HL-60 (cell line): ENCODE data around the gene ACAD9.

Experiments
- DNase-seq, 2 experiments: peaks; one replicate each; pipeline ENCODE4 v3.0.0-alpha.2; 2010 to 2020; ENCODE audit warnings: low read depth in 1 of 2, low spot score in 1 of 2
- H3K27ac ChIP-seq: fragments of 250-450 bp; sonication (Bioruptor Pico); replicated peaks from 2 replicates; pipeline ENCODE4 v1.5.1; 2020; ENCODE audit warnings: mild to moderate bottlenecking, moderate library complexity
- H3K27me3 ChIP-seq: fragments of 250-450 bp; sonication (Bioruptor Pico); 2 replicates; pipeline ENCODE4 v1.5.1; 2021; ENCODE audit warnings: mild to moderate bottlenecking, moderate library complexity; ENCODE audit not compliant: insufficient read depth, poor library complexity, severe bottlenecking
- H3K4me3 ChIP-seq: replicated peaks from 2 replicates; pipeline ENCODE4 v1.5.1; 2011; ENCODE audit warnings: mild to moderate bottlenecking, control low read depth, low read length; ENCODE audit not compliant: insufficient read depth
- CTCF ChIP-seq: IDR thresholded peaks from one replicate; pipeline ENCODE4 v1.5.1; 2011; ENCODE audit warnings: low read length, control low read depth, inconsistent platforms; ENCODE audit not compliant: insufficient read depth
- GABPA ChIP-seq: IDR thresholded peaks from 2 replicates; pipeline ENCODE4 v1.6.1; 2012; ENCODE audit warnings: low read depth
- POLR2AphosphoS5 ChIP-seq: IDR thresholded peaks from 2 replicates; pipeline ENCODE4 v1.6.1; 2012; ENCODE audit warnings: low read depth
- REST ChIP-seq: IDR thresholded peaks from 2 replicates; pipeline ENCODE4 v1.6.1; 2012; ENCODE audit warnings: low read depth; ENCODE audit not compliant: insufficient replicate concordance
- SPI1 ChIP-seq: IDR thresholded peaks from 2 replicates; pipeline ENCODE4 v1.6.1; 2012; ENCODE audit warnings: low read depth, mild to moderate bottlenecking, borderline replicate concordance

The ACAD9 gene

GRCh38 chr3:128849911-128850455, 29.4 kb upstream of the ACAD9 start:
- no peak overlapping the region for H3K4me3 ChIP-seq
- DNase-seq, result no peak
- H3K27ac ChIP-seq, result peak overlapping the region; percentile 46
- no peaks in the 10 kb centered on the region for H3K27me3 ChIP-seq
- TF ChIP-seq SPI1, result no peak
- TF ChIP-seq GABPA, result no peak
- no peak for TF ChIP-seq REST
- TF ChIP-seq POLR2AphosphoS5, result no peak
- TF ChIP-seq CTCF, result no peak

GRCh38 chr3:128850544-128850943, 28.9 kb upstream of the ACAD9 start:
- Histone ChIP-seq H3K27ac (peak overlapping the region; percentile 46), H3K27me3 (no peaks in the 10 kb centered on the region), H3K4me3 (no peak overlapping the region)
- DNase-seq, result no peak
- TF ChIP-seq POLR2AphosphoS5, result no peak
- TF ChIP-seq GABPA, result no peak
- no peak for TF ChIP-seq REST
- TF ChIP-seq CTCF, result no peak
- no peak for TF ChIP-seq SPI1

- Histone ChIP-seq H3K4me3 (no peak overlapping the region), H3K27ac (peak overlapping the region; percentile 46), H3K27me3 (no peaks in the 10 kb centered on the region)
- TF ChIP-seq CTCF (no peak), GABPA (no peak), POLR2AphosphoS5 (no peak), REST (no peak), SPI1 (no peak)
- DNase-seq, result no peak
Measured at GRCh38 chr3:128851601-128852000, 27.8 kb upstream of the ACAD9 start.
